Tibial artery (tissue), 4 donors: Measurements from ENCODE around the gene ERBB4.

Experiments used
- DNase-seq, 2 donors: peaks; one replicate each; pipeline ENCODE4 v3.0.0-alpha.2; 2019
- H3K27ac ChIP-seq, 2 donors: fragments of 200-600 bp; sonication (generic) in 1 of 2; 1 replicate in 1 of 2; 2 replicates in 1 of 2; pipeline ENCODE4 v1.5.1; 2018 to 2019; ENCODE audit warnings: mild to moderate bottlenecking in 1 of 2
- H3K27me3 ChIP-seq, 2 donors: fragments of 200-600 bp; sonication (generic) in 1 of 2; one replicate each; pipeline versions ENCODE4 v1.5.1 to v1.6.0; 2016 to 2019
- H3K36me3 ChIP-seq, 3 donors: fragments of 200-600 bp; sonication (generic) in 2 of 3; one replicate each; pipeline ENCODE4 v1.5.1; 2016 to 2019; ENCODE audit warnings: mild to moderate bottlenecking in 2 of 3
- H3K4me1 ChIP-seq, 4 donors: fragments of 200-600 bp; sonication (generic) in 2 of 4; 1 replicate in 3 of 4; 2 replicates in 1 of 4; pipeline ENCODE4 v1.5.1; 2016 to 2019
- H3K4me3 ChIP-seq, 2 donors: fragments of 200-600 bp; sonication (generic) in 1 of 2; 1 replicate in 1 of 2; 2 replicates in 1 of 2; pipeline ENCODE4 v1.5.1; 2018 to 2019; ENCODE audit warnings: mild to moderate bottlenecking in 2 of 2
- H3K9me3 ChIP-seq, 3 donors: fragments of 200-600 bp; sonication (generic) in 1 of 3; one replicate each; pipeline ENCODE4 v1.5.1; 2016 to 2019
- intact Hi-C: fragments of 100-400 bp; cut with DNase I; formaldehyde crosslinking; loops from one replicate; pipeline ENCODE4 v1.15.0; 2023; ENCODE audit warnings: low total_unique reads
- TF ChIP-seq, protein P1 (sequence below), 2 experiments: fragments of 200-600 bp in 1 of 2; fragments of 450-650 bp in 1 of 2; IDR thresholded peaks; one replicate each; pipeline ENCODE4 v1.5.1; 2017 to 2019; ENCODE audit warnings: antibody characterized with exemption in 2 of 2, mild to moderate bottlenecking in 1 of 2, moderate library complexity in 1 of 2

ERBB4 gene

DNA sequence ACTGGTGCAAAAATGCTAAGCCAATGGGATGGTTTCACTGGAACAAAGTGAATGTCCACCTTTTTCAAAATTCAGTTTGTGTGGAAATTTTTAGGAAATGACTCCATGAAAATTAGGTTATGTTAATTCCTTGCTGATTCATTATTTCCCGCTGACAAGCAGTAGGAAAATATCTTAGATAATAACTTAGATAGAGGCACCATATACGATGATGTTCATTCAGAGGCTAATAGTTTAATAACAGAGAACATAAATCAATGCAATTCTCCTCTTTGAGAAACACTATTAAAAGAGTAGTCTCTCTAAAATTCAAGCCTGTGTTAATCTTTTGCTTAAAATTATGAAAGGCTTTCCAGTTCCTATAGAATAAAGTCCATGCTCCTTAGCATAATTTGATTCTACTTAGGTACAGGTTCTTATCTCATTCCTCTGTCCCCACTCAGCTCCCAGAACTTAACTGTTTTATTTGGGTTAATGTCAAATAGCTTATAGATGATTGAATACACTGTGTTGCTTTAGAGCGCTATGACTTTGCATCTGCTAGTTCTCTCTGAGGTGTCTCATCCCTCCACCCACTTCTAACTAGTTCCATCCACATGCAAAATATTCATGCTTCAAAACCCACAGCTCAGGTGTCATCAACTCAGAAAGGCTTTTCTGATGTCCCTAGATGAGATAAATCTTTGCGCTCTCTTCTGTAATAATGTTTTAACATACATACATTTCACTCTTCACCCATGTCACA lies 503.6 kb downstream of the ERBB4 start:
- Histone ChIP-seq H3K4me1 (peaks cover 0 to 21% (median 6%) of the 10 kb centered on the region in 4 donors), H3K9me3 (no peaks in the 10 kb centered on the region), H3K4me3 (no peak overlapping the region), H3K27ac (no peak overlapping the region), H3K27me3 (no peaks in the 10 kb centered on the region), H3K36me3 (no peaks in the 10 kb centered on the region)
- DNase-seq = no peak
- TF ChIP-seq, protein P1, sequence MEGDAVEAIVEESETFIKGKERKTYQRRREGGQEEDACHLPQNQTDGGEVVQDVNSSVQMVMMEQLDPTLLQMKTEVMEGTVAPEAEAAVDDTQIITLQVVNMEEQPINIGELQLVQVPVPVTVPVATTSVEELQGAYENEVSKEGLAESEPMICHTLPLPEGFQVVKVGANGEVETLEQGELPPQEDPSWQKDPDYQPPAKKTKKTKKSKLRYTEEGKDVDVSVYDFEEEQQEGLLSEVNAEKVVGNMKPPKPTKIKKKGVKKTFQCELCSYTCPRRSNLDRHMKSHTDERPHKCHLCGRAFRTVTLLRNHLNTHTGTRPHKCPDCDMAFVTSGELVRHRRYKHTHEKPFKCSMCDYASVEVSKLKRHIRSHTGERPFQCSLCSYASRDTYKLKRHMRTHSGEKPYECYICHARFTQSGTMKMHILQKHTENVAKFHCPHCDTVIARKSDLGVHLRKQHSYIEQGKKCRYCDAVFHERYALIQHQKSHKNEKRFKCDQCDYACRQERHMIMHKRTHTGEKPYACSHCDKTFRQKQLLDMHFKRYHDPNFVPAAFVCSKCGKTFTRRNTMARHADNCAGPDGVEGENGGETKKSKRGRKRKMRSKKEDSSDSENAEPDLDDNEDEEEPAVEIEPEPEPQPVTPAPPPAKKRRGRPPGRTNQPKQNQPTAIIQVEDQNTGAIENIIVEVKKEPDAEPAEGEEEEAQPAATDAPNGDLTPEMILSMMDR (IDR thresholded peaks at IDR 0.05) = no peak
- intact Hi-C loops = no loop called here

DNA sequence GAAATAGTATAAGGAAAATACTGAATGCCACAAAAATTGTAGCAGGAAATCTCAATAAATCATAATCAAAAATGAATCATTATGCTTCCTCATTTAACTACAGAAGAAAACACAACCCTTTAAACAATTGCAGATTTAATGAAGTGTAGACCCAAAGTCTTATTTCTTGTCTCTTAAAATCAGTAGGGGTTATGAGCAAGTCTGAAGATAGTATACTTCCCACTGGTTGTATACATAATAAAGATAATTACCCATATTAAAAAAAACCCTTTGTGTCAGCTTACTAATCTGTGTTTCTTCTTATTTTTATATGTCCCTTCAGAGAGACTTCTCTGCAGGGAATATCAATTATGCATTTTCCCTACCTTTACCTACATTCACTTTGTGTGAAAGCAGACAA lies 504.7 kb downstream of the ERBB4 start:
- TF ChIP-seq, protein P1 (IDR thresholded peaks at IDR 0.05) = no peak
- intact Hi-C loops = no loop called here

DNA sequence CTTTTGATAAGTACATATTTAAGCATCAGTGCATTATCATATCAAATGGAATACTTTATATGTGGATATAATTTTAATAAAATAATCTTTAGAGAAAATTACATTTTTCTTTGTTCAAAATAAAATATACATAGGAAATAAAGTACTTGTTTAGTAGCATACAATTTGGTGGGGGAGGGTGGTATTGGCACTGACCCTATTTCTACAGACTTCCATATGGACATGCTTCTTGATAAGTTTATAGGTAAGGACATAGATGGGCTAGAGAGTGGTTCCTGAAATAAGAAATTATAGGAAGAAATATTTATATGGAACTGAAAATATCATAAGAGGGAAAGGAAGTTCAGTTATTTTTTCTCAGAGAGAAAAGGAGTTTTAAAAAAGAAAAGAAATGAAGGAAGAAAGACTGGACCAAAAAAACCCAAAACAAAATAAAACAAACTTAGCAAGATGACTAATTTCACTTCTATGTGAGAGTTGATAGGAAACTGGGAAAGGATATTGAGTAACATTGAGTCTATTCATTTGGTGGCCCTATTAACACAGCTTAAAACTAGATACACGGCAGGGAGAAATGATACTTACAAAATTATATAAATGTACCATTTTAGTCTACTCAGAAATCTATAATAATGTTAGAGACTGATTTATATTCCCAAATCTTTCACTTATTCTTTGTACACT lies 505.9 kb downstream of the ERBB4 start:
- TF ChIP-seq, protein P1 (IDR thresholded peaks at IDR 0.05) = no peak
- Histone ChIP-seq H3K27ac (peak overlapping the region; percentile 23 to 42), H3K9me3 (no peaks in the 10 kb centered on the region), H3K36me3 (no peaks in the 10 kb centered on the region), H3K4me1 (peaks cover 0 to 25% (median 6%) of the 10 kb centered on the region in 4 donors), H3K27me3 (no peaks in the 10 kb centered on the region), H3K4me3 (no peak overlapping the region)
- no peak for DNase-seq
- intact Hi-C loops = no loop called here

More for the DNA sequence above, 504.7 kb downstream of the ERBB4 start:
- Histone ChIP-seq H3K27ac (no peak overlapping the region), H3K9me3 (no peaks in the 10 kb centered on the region), H3K36me3 (no peaks in the 10 kb centered on the region), H3K4me1 (peaks cover 0 to 21% (median 6%) of the 10 kb centered on the region in 4 donors), H3K4me3 (no peak overlapping the region), H3K27me3 (no peaks in the 10 kb centered on the region)
- no peak for DNase-seq

DNA sequence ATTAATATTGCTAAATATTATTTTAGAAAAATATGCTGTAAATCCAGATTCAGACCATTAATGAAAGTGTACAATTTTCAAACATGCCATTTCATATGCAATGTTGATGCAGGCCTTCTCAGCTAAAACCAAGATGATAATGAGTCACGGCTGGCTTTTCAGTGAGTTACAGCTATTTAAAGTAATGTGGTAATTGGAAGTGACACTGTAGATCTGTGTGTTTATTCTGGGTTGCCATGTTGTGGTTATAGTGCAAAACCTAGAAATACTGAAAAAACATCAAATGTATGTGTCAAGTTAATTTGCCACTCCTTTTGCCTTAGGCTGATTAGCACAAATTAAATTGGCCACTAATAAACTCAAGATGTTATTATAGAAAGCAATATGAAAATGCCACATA lies 506.6 kb downstream of the ERBB4 start:
- no peak overlapping the region for H3K4me3 ChIP-seq
- H3K27ac ChIP-seq = peak overlapping the region; percentile 13 to 23
- H3K36me3 ChIP-seq = no peaks in the 10 kb centered on the region
- TF ChIP-seq, protein P1 (IDR thresholded peaks at IDR 0.05) = no peak
- intact Hi-C loops = no loop called here
- DNase-seq = no peak
- H3K4me1 ChIP-seq = peaks cover 0 to 31% (median 6%) of the 10 kb centered on the region in 4 donors
- H3K9me3 ChIP-seq = no peaks in the 10 kb centered on the region
- no peaks in the 10 kb centered on the region for H3K27me3 ChIP-seq

DNA sequence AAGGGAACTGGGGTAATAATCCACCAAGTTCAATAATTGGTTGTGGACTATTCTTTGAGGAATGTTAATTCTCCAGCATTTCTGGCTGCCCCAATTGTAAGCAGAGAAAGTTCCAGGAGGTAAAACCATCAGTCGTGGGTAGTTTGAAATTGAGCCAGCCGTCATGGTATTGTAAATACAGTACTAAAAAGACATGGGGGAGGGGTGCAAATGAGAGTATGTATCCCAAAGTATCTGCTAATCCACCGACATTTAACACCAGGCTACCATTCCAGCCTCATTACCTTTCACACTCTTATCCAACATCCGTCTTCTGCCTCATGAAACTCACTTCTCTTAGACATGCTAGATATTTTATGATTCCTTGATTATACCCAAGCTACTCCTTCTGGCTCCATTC lies 507.9 kb downstream of the ERBB4 start:
- Histone ChIP-seq H3K9me3 (no peaks in the 10 kb centered on the region), H3K36me3 (no peaks in the 10 kb centered on the region), H3K4me1 (peaks cover 0 to 31% (median 6%) of the 10 kb centered on the region in 4 donors), H3K27ac (no peak overlapping the region), H3K4me3 (no peak overlapping the region), H3K27me3 (no peaks in the 10 kb centered on the region)
- intact Hi-C loops = no loop called here
- no peak for DNase-seq
- TF ChIP-seq, protein P1 (IDR thresholded peaks at IDR 0.05) = no peak
